HEK293 (cell line): Measurements from ENCODE around the gene PIP5K1C.

ENCODE experiments used
- CTCF ChIA-PET: fragments of 350-600 bp; formaldehyde crosslinking; extraction: SDS; loops from one replicate; lab custom pipeline; 2021; ENCODE audit warnings: antibody characterized with exemption; lab: Yijun Ruan, JAX
- POLR2A ChIA-PET: fragments of 300-600 bp; formaldehyde crosslinking; extraction: SDS; loops from one replicate; lab custom pipeline; 2020; ENCODE audit warnings: antibody characterized with exemption, inconsistent platforms; lab: Yijun Ruan, JAX
- H3K27ac ChIP-seq: fragments of 200-500 bp; sonication (Bioruptor generic); 2 replicates; pipeline ENCODE4 v1.5.1; 2014; ENCODE audit warnings: low read depth, low read length, control low read depth, inconsistent platforms; ENCODE audit errors: extremely low read depth
- H3K36me3 ChIP-seq, 2 experiments: fragments of 200-500 bp in 1 of 2; sonication (Bioruptor generic) in 1 of 2; 1 replicate in 1 of 2; 2 replicates in 1 of 2; pipeline ENCODE4 v1.5.1; 2014 to 2017; ENCODE audit warnings: inconsistent platforms in 2 of 2, low read length in 2 of 2; ENCODE audit not compliant: control insufficient read depth in 2 of 2, insufficient read depth in 1 of 2
- H3K4me1 ChIP-seq: fragments of 200-500 bp; sonication (Bioruptor generic); 2 replicates; pipeline ENCODE4 v1.5.1; 2014; ENCODE audit warnings: mild to moderate bottlenecking, low read length, inconsistent platforms; ENCODE audit not compliant: control insufficient read depth, insufficient read depth
- H3K4me3 ChIP-seq: 2 replicates; pipeline ENCODE4 v1.5.1; 2011; ENCODE audit warnings: low read depth, mild to moderate bottlenecking, control low read depth, low read length, moderate library complexity
- H3K9me3 ChIP-seq: fragments of 200-500 bp; sonication (Bioruptor generic); 2 replicates; pipeline ENCODE4 v1.5.1; 2014; ENCODE audit warnings: low read depth, low read length, inconsistent platforms; ENCODE audit not compliant: control insufficient read depth, insufficient read depth
- FEZF1 ChIP-seq: fragments of 450-650 bp; formaldehyde crosslinking; IDR thresholded peaks from 2 replicates; pipeline ENCODE4 v1.5.1; 2016; ENCODE audit warnings: missing biosample characterization, missing genetic modification characterization
- GLI2 ChIP-seq: fragments of 450-650 bp; formaldehyde crosslinking; IDR thresholded peaks from 2 replicates; pipeline ENCODE4; 2017; ENCODE audit warnings: missing biosample characterization, missing genetic modification characterization, low read depth, borderline replicate concordance
- GLIS2 ChIP-seq: fragments of 450-650 bp; formaldehyde crosslinking; IDR thresholded peaks from 2 replicates; pipeline ENCODE4 v1.5.1; 2016; ENCODE audit warnings: missing biosample characterization, missing genetic modification characterization
- KLF1 ChIP-seq: fragments of 450-650 bp; formaldehyde crosslinking; IDR thresholded peaks from 2 replicates; pipeline ENCODE4 v1.5.1; 2016; ENCODE audit warnings: missing biosample characterization, missing genetic modification characterization
- MYNN ChIP-seq: fragments of 450-650 bp; formaldehyde crosslinking; IDR thresholded peaks from 2 replicates; pipeline ENCODE4 v1.5.1; 2016; ENCODE audit warnings: missing biosample characterization, missing genetic modification characterization, borderline replicate concordance
- SALL2 ChIP-seq: fragments of 450-650 bp; formaldehyde crosslinking; IDR thresholded peaks from 2 replicates; pipeline ENCODE4 v1.5.0; 2017; ENCODE audit warnings: missing biosample characterization, mild to moderate bottlenecking, missing genetic modification characterization, borderline replicate concordance
- SP7 ChIP-seq: fragments of 450-650 bp; formaldehyde crosslinking; IDR thresholded peaks from 2 replicates; pipeline ENCODE4 v1.5.1; 2016; ENCODE audit warnings: missing biosample characterization, missing genetic modification characterization
- YY1 ChIP-seq: fragments of 450-650 bp; formaldehyde crosslinking; IDR thresholded peaks from 2 replicates; pipeline ENCODE4 v1.5.1; 2018; ENCODE audit warnings: missing biosample characterization, missing genetic modification characterization
- YY2 ChIP-seq: fragments of 450-650 bp; formaldehyde crosslinking; IDR thresholded peaks from 2 replicates; pipeline ENCODE4 v1.5.1; 2016; ENCODE audit warnings: missing biosample characterization, missing genetic modification characterization
- ZBTB1 ChIP-seq: fragments of 450-650 bp; formaldehyde crosslinking; IDR thresholded peaks from 2 replicates; pipeline ENCODE4 v1.5.1; 2016; ENCODE audit warnings: missing biosample characterization, missing genetic modification characterization
- ZBTB20 ChIP-seq: fragments of 450-650 bp; formaldehyde crosslinking; IDR thresholded peaks from 2 replicates; pipeline ENCODE4 v1.5.1; 2016; ENCODE audit warnings: missing biosample characterization, missing genetic modification characterization
- ZBTB44 ChIP-seq: fragments of 450-650 bp; IDR thresholded peaks from 2 replicates; pipeline ENCODE4 v1.5.1; 2018; ENCODE audit warnings: missing biosample characterization, mild to moderate bottlenecking, missing genetic modification characterization
- ZFP37 ChIP-seq: fragments of 450-650 bp; formaldehyde crosslinking; IDR thresholded peaks from 2 replicates; pipeline ENCODE4 v1.5.1; 2016; ENCODE audit warnings: missing biosample characterization, missing genetic modification characterization
- ZNF10 ChIP-seq: fragments of 450-650 bp; formaldehyde crosslinking; IDR thresholded peaks from 2 replicates; pipeline ENCODE4 v1.5.1; 2017; ENCODE audit warnings: missing biosample characterization, missing genetic modification characterization
- ZNF112 ChIP-seq: fragments of 450-650 bp; formaldehyde crosslinking; IDR thresholded peaks from 2 replicates; pipeline ENCODE4 v1.5.0; 2017; ENCODE audit warnings: missing biosample characterization, missing genetic modification characterization
- ZNF155 ChIP-seq: fragments of 450-650 bp; formaldehyde crosslinking; IDR thresholded peaks from 2 replicates; pipeline ENCODE4 v1.5.1; 2016; ENCODE audit warnings: missing biosample characterization, missing genetic modification characterization
- ZNF174 ChIP-seq: fragments of 450-650 bp; formaldehyde crosslinking; IDR thresholded peaks from 2 replicates; pipeline ENCODE4 v1.5.0; 2017; ENCODE audit warnings: missing biosample characterization, mild to moderate bottlenecking, missing genetic modification characterization
- ZNF202 ChIP-seq: fragments of 450-650 bp; formaldehyde crosslinking; IDR thresholded peaks from 2 replicates; pipeline ENCODE4 v1.5.1; 2016; ENCODE audit warnings: missing biosample characterization, missing genetic modification characterization, borderline replicate concordance
- ZNF223 ChIP-seq: fragments of 450-650 bp; formaldehyde crosslinking; IDR thresholded peaks from 2 replicates; pipeline ENCODE4 v1.5.1; 2016; ENCODE audit warnings: missing biosample characterization, missing genetic modification characterization
- ZNF24 ChIP-seq: fragments of 450-650 bp; formaldehyde crosslinking; IDR thresholded peaks from 2 replicates; pipeline ENCODE4 v1.5.1; 2016; ENCODE audit warnings: missing biosample characterization, missing genetic modification characterization
- ZNF26 ChIP-seq: fragments of 450-650 bp; formaldehyde crosslinking; IDR thresholded peaks from 2 replicates; pipeline ENCODE4 v1.5.1; 2016; ENCODE audit warnings: missing biosample characterization, missing genetic modification characterization
- ZNF266 ChIP-seq: fragments of 450-650 bp; formaldehyde crosslinking; IDR thresholded peaks from 2 replicates; pipeline ENCODE4 v1.5.1; 2016; ENCODE audit warnings: missing biosample characterization, missing genetic modification characterization, low read depth
- ZNF354C ChIP-seq: fragments of 450-650 bp; formaldehyde crosslinking; IDR thresholded peaks from 2 replicates; pipeline ENCODE4 v1.5.1; 2016; ENCODE audit warnings: missing biosample characterization, missing genetic modification characterization, low read depth, borderline replicate concordance
- ZNF366 ChIP-seq: fragments of 450-650 bp; formaldehyde crosslinking; conservative IDR thresholded peaks from 2 replicates; pipeline ENCODE4 v1.5.1; 2016; ENCODE audit warnings: missing biosample characterization, missing genetic modification characterization
- ZNF473 ChIP-seq: fragments of 450-650 bp; formaldehyde crosslinking; IDR thresholded peaks from 2 replicates; pipeline ENCODE4 v1.5.1; 2017; ENCODE audit warnings: missing biosample characterization, missing genetic modification characterization
- ZNF664 ChIP-seq: fragments of 450-650 bp; formaldehyde crosslinking; IDR thresholded peaks from 2 replicates; pipeline ENCODE4 v1.5.1; 2016; ENCODE audit warnings: missing biosample characterization, missing genetic modification characterization
- ZNF670 ChIP-seq: fragments of 450-650 bp; formaldehyde crosslinking; IDR thresholded peaks from 2 replicates; pipeline ENCODE4 v1.5.1; 2016; ENCODE audit warnings: missing biosample characterization, missing genetic modification characterization, low read depth
- ZNF707 ChIP-seq: fragments of 450-650 bp; formaldehyde crosslinking; IDR thresholded peaks from 2 replicates; pipeline ENCODE4 v1.5.1; 2016; ENCODE audit warnings: missing biosample characterization, missing genetic modification characterization
- ZNF776 ChIP-seq: fragments of 450-650 bp; formaldehyde crosslinking; IDR thresholded peaks from 2 replicates; pipeline ENCODE4 v1.5.0; 2017; ENCODE audit warnings: missing biosample characterization, missing genetic modification characterization, borderline replicate concordance
- ZNF777 ChIP-seq: fragments of 450-650 bp; formaldehyde crosslinking; IDR thresholded peaks from 2 replicates; pipeline ENCODE4 v1.5.1; 2017; ENCODE audit warnings: missing biosample characterization, missing genetic modification characterization, borderline replicate concordance
- ZNF830 ChIP-seq: fragments of 450-650 bp; IDR thresholded peaks from 2 replicates; pipeline ENCODE4 v1.5.0; 2018; ENCODE audit warnings: missing biosample characterization, missing genetic modification characterization, low read depth, mild to moderate bottlenecking, moderate library complexity
- ZXDB ChIP-seq: fragments of 450-650 bp; formaldehyde crosslinking; IDR thresholded peaks from 2 replicates; pipeline ENCODE4 v1.5.1; 2016; ENCODE audit warnings: missing biosample characterization, missing genetic modification characterization
- TF ChIP-seq, protein P1 (sequence below): fragments of 450-650 bp; formaldehyde crosslinking; IDR thresholded peaks from 2 replicates; pipeline ENCODE4 v1.5.1; 2017; ENCODE audit warnings: missing biosample characterization, missing genetic modification characterization
- TF ChIP-seq, protein P2 (sequence below): fragments of 450-650 bp; formaldehyde crosslinking; IDR thresholded peaks from 2 replicates; pipeline ENCODE4 v1.5.1; 2017; ENCODE audit warnings: missing biosample characterization, mild to moderate bottlenecking, missing genetic modification characterization, moderate library complexity

The PIP5K1C gene

GRCh38 chr19:3710265-3710812, 10.1 kb upstream of the PIP5K1C start:
- Histone ChIP-seq H3K9me3 (no peaks in the 10 kb centered on the region), H3K4me3 (no peak overlapping the region), H3K4me1 (peaks cover 4% of the 10 kb centered on the region; the same call in 1 of the 2 replicates), H3K36me3 (no peaks in the 10 kb centered on the region), H3K27ac (no peak overlapping the region)
- CTCF ChIA-PET: interaction anchor here (0.7 to 1.8 kb wide), 4 partner anchors 8 to 310 kb away, joined by 3 to 10 read pairs (median 4); partner anchors contain the start of gene PIP5K1C
- POLR2A ChIA-PET: interaction anchor here (0.7 to 0.8 kb wide), 2 partner anchors 19 to 275 kb away, joined by 3 read pairs; partner anchors contain the start of gene EEF2
- no peak for TF ChIP-seq ZNF155 (tag by site-specific recombination)
- 0 out of 2 replicates have a peak, but pooled peaks have one; percentile 47 for TF ChIP-seq ZNF24 (tag by site-specific recombination)
- TF ChIP-seq ZXDB: peak; percentile 42; the same call in 1 of the 2 replicates
- TF ChIP-seq ZBTB1: no peak
- TF ChIP-seq SP7 (tag by site-specific recombination): no peak
- TF ChIP-seq ZNF707: no peak
- TF ChIP-seq ZNF830 (tag by site-specific recombination): no peak
- TF ChIP-seq YY2 (tag by site-specific recombination): no peak
- TF ChIP-seq YY1: no peak
- no peak for TF ChIP-seq ZNF223
- no peak for TF ChIP-seq ZFP37 (tag by site-specific recombination)
- TF ChIP-seq ZNF26 (tag by site-specific recombination): no peak
- peak; percentile 64 for TF ChIP-seq KLF1 (tag by site-specific recombination)
- TF ChIP-seq, protein P1, sequence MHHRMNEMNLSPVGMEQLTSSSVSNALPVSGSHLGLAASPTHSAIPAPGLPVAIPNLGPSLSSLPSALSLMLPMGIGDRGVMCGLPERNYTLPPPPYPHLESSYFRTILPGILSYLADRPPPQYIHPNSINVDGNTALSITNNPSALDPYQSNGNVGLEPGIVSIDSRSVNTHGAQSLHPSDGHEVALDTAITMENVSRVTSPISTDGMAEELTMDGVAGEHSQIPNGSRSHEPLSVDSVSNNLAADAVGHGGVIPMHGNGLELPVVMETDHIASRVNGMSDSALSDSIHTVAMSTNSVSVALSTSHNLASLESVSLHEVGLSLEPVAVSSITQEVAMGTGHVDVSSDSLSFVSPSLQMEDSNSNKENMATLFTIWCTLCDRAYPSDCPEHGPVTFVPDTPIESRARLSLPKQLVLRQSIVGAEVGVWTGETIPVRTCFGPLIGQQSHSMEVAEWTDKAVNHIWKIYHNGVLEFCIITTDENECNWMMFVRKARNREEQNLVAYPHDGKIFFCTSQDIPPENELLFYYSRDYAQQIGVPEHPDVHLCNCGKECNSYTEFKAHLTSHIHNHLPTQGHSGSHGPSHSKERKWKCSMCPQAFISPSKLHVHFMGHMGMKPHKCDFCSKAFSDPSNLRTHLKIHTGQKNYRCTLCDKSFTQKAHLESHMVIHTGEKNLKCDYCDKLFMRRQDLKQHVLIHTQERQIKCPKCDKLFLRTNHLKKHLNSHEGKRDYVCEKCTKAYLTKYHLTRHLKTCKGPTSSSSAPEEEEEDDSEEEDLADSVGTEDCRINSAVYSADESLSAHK (tag by site-specific recombination): no peak
- no peak for TF ChIP-seq ZNF777 (tag by site-specific recombination)
- no peak for TF ChIP-seq ZNF202 (tag by site-specific recombination)
- TF ChIP-seq ZNF670 (tag by site-specific recombination): no peak
- TF ChIP-seq, protein P2, sequence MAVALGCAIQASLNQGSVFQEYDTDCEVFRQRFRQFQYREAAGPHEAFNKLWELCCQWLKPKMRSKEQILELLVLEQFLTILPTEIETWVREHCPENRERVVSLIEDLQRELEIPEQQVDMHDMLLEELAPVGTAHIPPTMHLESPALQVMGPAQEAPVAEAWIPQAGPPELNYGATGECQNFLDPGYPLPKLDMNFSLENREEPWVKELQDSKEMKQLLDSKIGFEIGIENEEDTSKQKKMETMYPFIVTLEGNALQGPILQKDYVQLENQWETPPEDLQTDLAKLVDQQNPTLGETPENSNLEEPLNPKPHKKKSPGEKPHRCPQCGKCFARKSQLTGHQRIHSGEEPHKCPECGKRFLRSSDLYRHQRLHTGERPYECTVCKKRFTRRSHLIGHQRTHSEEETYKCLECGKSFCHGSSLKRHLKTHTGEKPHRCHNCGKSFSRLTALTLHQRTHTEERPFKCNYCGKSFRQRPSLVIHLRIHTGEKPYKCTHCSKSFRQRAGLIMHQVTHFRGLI (tag by site-specific recombination): no peak
- no peak for TF ChIP-seq ZBTB44
- TF ChIP-seq ZNF354C: no peak
- no peak for TF ChIP-seq GLIS2 (tag by site-specific recombination)
- no peak for TF ChIP-seq ZNF366 (tag by site-specific recombination)
- no peak for TF ChIP-seq ZNF473 (tag by site-specific recombination)
- no peak for TF ChIP-seq ZNF174 (tag by site-specific recombination)
- no peak for TF ChIP-seq MYNN
- no peak for TF ChIP-seq SALL2 (tag by site-specific recombination)
- no peak for TF ChIP-seq GLI2 (tag by site-specific recombination)
- TF ChIP-seq ZNF664 (tag by site-specific recombination): peak; percentile 86
- TF ChIP-seq ZBTB20: peak; percentile 90
- TF ChIP-seq ZNF266 (tag by site-specific recombination): no peak
- TF ChIP-seq ZNF112 (tag by site-specific recombination): no peak
- TF ChIP-seq FEZF1: no peak
- TF ChIP-seq ZNF10 (tag by site-specific recombination): no peak
- TF ChIP-seq ZNF776 (tag by site-specific recombination): no peak
